Right cardiac atrium (tissue), 5 donors: ENCODE results near the gene SLC43A2. TPM values are rescaled to one million over a fixed set of nuclear protein-coding genes. Genes with fewer than 3 reads are reported as not detected.

Experiments used
- ATAC-seq, 2 donors: fragments of 200-7000 bp; cut with Tn5 transposase; one replicate each; pipeline versions ENCODE4 v1.8.0 to v1.9.1; 2020; ENCODE audit warnings: moderate library complexity in 2 of 2, mild to moderate bottlenecking in 1 of 2
- DNase-seq, 3 donors: peaks; one replicate each; pipeline ENCODE4 v3.0.0-alpha.2; 2020
- H3K27ac ChIP-seq: one replicate; pipeline ENCODE4 v1.5.1; 2013; ENCODE audit warnings: mild to moderate bottlenecking, low read length, control low read depth, moderate library complexity
- H3K27me3 ChIP-seq: one replicate; pipeline ENCODE4 v1.6.1; 2013; ENCODE audit not compliant: control insufficient read depth, insufficient read depth
- H3K4me1 ChIP-seq: one replicate; pipeline ENCODE4 v1.6.1; 2013; ENCODE audit warnings: low read length; ENCODE audit not compliant: control insufficient read depth, insufficient read depth
- H3K4me3 ChIP-seq: one replicate; pipeline ENCODE4 v1.5.1; 2013; ENCODE audit warnings: low read length, control low read depth
- H3K9me3 ChIP-seq: one replicate; pipeline ENCODE4 v1.6.1; 2013; ENCODE audit warnings: low read length; ENCODE audit not compliant: control insufficient read depth
- WGBS: extraction: QIAGEN DNeasy Blood & Tissue Kit; methylation state at CpG from one replicate; pipeline ENCODE4 v1.1.7; 2013; 5-methylcytosine and 5-hydroxymethylcytosine counted together
- intact Hi-C, 4 donors: fragments of 100-400 bp; cut with DNase I; formaldehyde crosslinking; loops; one replicate each; pipeline versions ENCODE4 v1.11.0 to v1.14.0; 2022 to 2023
- polyA plus RNA-seq: library from polyadenylated mRNA; stranded (reverse); fragments of 200-250 nt; gene quantifications from one replicate; pipeline ENCODE4 v1.2.3, GENCODE V29; 2013
- total RNA-seq, 4 donors: library from RNA; stranded (reverse); fragmentation: NEBNext Ultra II Directional; extraction: Animal tissue kit (Norgen Biotek cat#: 25700); gene quantifications; one replicate each; pipeline ENCODE4 v1.2.1, GENCODE V29; 2021
- donor health status: healthy with polysubstance abuse.
- donor health status: DM: no; HTN: yes; CAD: no.
- donor health status: DM: no; HTN: no; CAD: no.
- donor health status: DM: no; HTN: yes; CAD: no; lungs with severe emphysema.
- donor health status: DM: yes; HTN: yes; CAD: no.

The SLC43A2 gene
- total and polyA plus RNA-seq, 5 donors = 3.4 to 6.7 (median 5.2) TPM

GRCh38 chr17:1553354-1554266 lies 75.0 kb downstream of the SLC43A2 start:
- H3K4me1 ChIP-seq = peaks cover 2% of the 10 kb centered on the region
- no peak overlapping the region for H3K4me3 ChIP-seq
- WGBS = 74% methylated on average over 12 of the region's 12 CpGs
- no peak overlapping the region for H3K27ac ChIP-seq
- intact Hi-C loops = no loop called here
- DNase-seq = no peak
- no peak for ATAC-seq
- no peaks in the 10 kb centered on the region for H3K9me3 ChIP-seq
- H3K27me3 ChIP-seq = no peaks in the 10 kb centered on the region

- Histone ChIP-seq H3K4me3 (no peak overlapping the region), H3K9me3 (no peaks in the 10 kb centered on the region), H3K4me1 (peaks cover 2% of the 10 kb centered on the region), H3K27me3 (no peaks in the 10 kb centered on the region), H3K27ac (no peak overlapping the region)
- 87% methylated on average over 11 of the region's 11 CpGs for WGBS
- intact Hi-C loops = no loop called here
- no peak for ATAC-seq
- DNase-seq = no peak
Observed at GRCh38 chr17:1552932-1553331, 75.7 kb downstream of the SLC43A2 start.

GRCh38 chr17:1551741-1552140 lies 76.9 kb downstream of the SLC43A2 start:
- DNase-seq = no peak
- no peak overlapping the region for H3K4me3 ChIP-seq
- WGBS = 91% methylated on average over 12 of the region's 12 CpGs
- peaks cover 2% of the 10 kb centered on the region for H3K4me1 ChIP-seq
- intact Hi-C loops = no loop called here
- H3K27ac ChIP-seq = no peak overlapping the region
- no peaks in the 10 kb centered on the region for H3K27me3 ChIP-seq
- no peak for ATAC-seq
- H3K9me3 ChIP-seq = no peaks in the 10 kb centered on the region

GRCh38 chr17:1548032-1548431 lies 80.6 kb downstream of the SLC43A2 start:
- H3K4me1 ChIP-seq = no peaks in the 10 kb centered on the region
- no peaks in the 10 kb centered on the region for H3K27me3 ChIP-seq
- no peaks in the 10 kb centered on the region for H3K9me3 ChIP-seq
- H3K4me3 ChIP-seq = no peak overlapping the region
- 92% methylated on average over 18 of the region's 18 CpGs for WGBS
- no peak for DNase-seq
- H3K27ac ChIP-seq = no peak overlapping the region
- no peak for ATAC-seq
- intact Hi-C loops = no loop called here

- Histone ChIP-seq H3K27me3 (no peaks in the 10 kb centered on the region), H3K27ac (no peak overlapping the region), H3K4me3 (no peak overlapping the region), H3K4me1 (no peaks in the 10 kb centered on the region), H3K9me3 (no peaks in the 10 kb centered on the region)
- intact Hi-C loops = no loop called here
- ATAC-seq (no peak), DNase-seq (no peak)
- 94% methylated on average over 6 of the region's 6 CpGs for WGBS
Observed at GRCh38 chr17:1546292-1546922, 82.2 kb downstream of the SLC43A2 start.

GRCh38 chr17:1545618-1546017 lies 83.0 kb downstream of the SLC43A2 start:
- DNase-seq (no peak), ATAC-seq (no peak)
- no peak overlapping the region for H3K27ac ChIP-seq
- H3K4me3 ChIP-seq = no peak overlapping the region
- H3K9me3 ChIP-seq = no peaks in the 10 kb centered on the region
- intact Hi-C loops = no loop called here
- H3K4me1 ChIP-seq = no peaks in the 10 kb centered on the region
- H3K27me3 ChIP-seq = no peaks in the 10 kb centered on the region
- WGBS = 88% methylated on average over 9 of the region's 9 CpGs

GRCh38 chr17:1542316-1542715 lies 86.3 kb downstream of the SLC43A2 start:
- no peak overlapping the region for H3K4me3 ChIP-seq
- no peaks in the 10 kb centered on the region for H3K9me3 ChIP-seq
- no peaks in the 10 kb centered on the region for H3K4me1 ChIP-seq
- 73% methylated on average over 8 of the region's 8 CpGs for WGBS
- no peak for ATAC-seq
- no peak for DNase-seq
- intact Hi-C loops = no loop called here
- no peak overlapping the region for H3K27ac ChIP-seq
- H3K27me3 ChIP-seq = no peaks in the 10 kb centered on the region

GRCh38 chr17:1541367-1541904 lies 87.2 kb downstream of the SLC43A2 start:
- intact Hi-C loops = no loop called here
- WGBS = 93% methylated on average over 4 of the region's 4 CpGs
- H3K4me1 ChIP-seq = no peaks in the 10 kb centered on the region
- H3K27ac ChIP-seq = no peak overlapping the region
- no peaks in the 10 kb centered on the region for H3K9me3 ChIP-seq
- H3K27me3 ChIP-seq = no peaks in the 10 kb centered on the region
- DNase-seq (no peak), ATAC-seq (no peak)
- H3K4me3 ChIP-seq = no peak overlapping the region

- H3K27me3 ChIP-seq = no peaks in the 10 kb centered on the region
- DNase-seq (no peak), ATAC-seq (no peak)
- H3K27ac ChIP-seq = no peak overlapping the region
- H3K4me1 ChIP-seq = no peaks in the 10 kb centered on the region
- intact Hi-C loops = no loop called here
- 90% methylated on average over 15 of the region's 15 CpGs for WGBS
- H3K9me3 ChIP-seq = no peaks in the 10 kb centered on the region
- no peak overlapping the region for H3K4me3 ChIP-seq
Observed at GRCh38 chr17:1539811-1540210, 88.8 kb downstream of the SLC43A2 start.

GRCh38 chr17:1535737-1536136 lies 92.9 kb downstream of the SLC43A2 start:
- 93% methylated on average over 4 of the region's 4 CpGs for WGBS
- Histone ChIP-seq H3K27ac (no peak overlapping the region), H3K4me1 (no peaks in the 10 kb centered on the region), H3K4me3 (no peak overlapping the region), H3K9me3 (no peaks in the 10 kb centered on the region), H3K27me3 (no peaks in the 10 kb centered on the region)
- ATAC-seq = no peak
- intact Hi-C loops = no loop called here
- DNase-seq = no peak

GRCh38 chr17:1533661-1534325 lies 94.8 kb downstream of the SLC43A2 start:
- WGBS = 76% methylated on average over 24 of the region's 24 CpGs
- H3K9me3 ChIP-seq = no peaks in the 10 kb centered on the region
- no peak for DNase-seq
- no peaks in the 10 kb centered on the region for H3K4me1 ChIP-seq
- H3K4me3 ChIP-seq = no peak overlapping the region
- ATAC-seq = peak; percentile 57 to 70
- H3K27me3 ChIP-seq = no peaks in the 10 kb centered on the region
- intact Hi-C loops = no loop called here
- peak overlapping the region; percentile 55 for H3K27ac ChIP-seq
